Loucy (cell line): Measurements from ENCODE around the gene CACNA1A.

Experiments used
- EZH2phosphoT487 ChIP-seq: fragments of 200-600 bp; IDR thresholded peaks from 2 replicates; pipeline ENCODE4 v1.6.1; 2018; ENCODE audit warnings: antibody characterized with exemption, mild to moderate bottlenecking, moderate library complexity, borderline replicate concordance
- TF ChIP-seq, protein P1 (sequence below): fragments of 200-600 bp; sonication (generic); conservative IDR thresholded peaks from 2 replicates; pipeline ENCODE4 v1.5.1; 2014; ENCODE audit warnings: mild to moderate bottlenecking, antibody characterized with exemption, low read length

GRCh38 chr19:13262450-13262849, 243.8 kb downstream of the CACNA1A start:
- TF ChIP-seq, protein P1, sequence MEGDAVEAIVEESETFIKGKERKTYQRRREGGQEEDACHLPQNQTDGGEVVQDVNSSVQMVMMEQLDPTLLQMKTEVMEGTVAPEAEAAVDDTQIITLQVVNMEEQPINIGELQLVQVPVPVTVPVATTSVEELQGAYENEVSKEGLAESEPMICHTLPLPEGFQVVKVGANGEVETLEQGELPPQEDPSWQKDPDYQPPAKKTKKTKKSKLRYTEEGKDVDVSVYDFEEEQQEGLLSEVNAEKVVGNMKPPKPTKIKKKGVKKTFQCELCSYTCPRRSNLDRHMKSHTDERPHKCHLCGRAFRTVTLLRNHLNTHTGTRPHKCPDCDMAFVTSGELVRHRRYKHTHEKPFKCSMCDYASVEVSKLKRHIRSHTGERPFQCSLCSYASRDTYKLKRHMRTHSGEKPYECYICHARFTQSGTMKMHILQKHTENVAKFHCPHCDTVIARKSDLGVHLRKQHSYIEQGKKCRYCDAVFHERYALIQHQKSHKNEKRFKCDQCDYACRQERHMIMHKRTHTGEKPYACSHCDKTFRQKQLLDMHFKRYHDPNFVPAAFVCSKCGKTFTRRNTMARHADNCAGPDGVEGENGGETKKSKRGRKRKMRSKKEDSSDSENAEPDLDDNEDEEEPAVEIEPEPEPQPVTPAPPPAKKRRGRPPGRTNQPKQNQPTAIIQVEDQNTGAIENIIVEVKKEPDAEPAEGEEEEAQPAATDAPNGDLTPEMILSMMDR = peak; percentile 65
- TF ChIP-seq EZH2phosphoT487 = no peak
